ENCODE measurements around the gene TAL2. TPM values are rescaled to one million over a fixed set of nuclear protein-coding genes. Genes with fewer than 3 reads are reported as not detected.
A peak's percentile ranks its signal among the peaks of the same experiment; 100 is the strongest.

The TAL2 gene
- total RNA-seq, 1 experiment from 2014 or later: not detected

DNA sequence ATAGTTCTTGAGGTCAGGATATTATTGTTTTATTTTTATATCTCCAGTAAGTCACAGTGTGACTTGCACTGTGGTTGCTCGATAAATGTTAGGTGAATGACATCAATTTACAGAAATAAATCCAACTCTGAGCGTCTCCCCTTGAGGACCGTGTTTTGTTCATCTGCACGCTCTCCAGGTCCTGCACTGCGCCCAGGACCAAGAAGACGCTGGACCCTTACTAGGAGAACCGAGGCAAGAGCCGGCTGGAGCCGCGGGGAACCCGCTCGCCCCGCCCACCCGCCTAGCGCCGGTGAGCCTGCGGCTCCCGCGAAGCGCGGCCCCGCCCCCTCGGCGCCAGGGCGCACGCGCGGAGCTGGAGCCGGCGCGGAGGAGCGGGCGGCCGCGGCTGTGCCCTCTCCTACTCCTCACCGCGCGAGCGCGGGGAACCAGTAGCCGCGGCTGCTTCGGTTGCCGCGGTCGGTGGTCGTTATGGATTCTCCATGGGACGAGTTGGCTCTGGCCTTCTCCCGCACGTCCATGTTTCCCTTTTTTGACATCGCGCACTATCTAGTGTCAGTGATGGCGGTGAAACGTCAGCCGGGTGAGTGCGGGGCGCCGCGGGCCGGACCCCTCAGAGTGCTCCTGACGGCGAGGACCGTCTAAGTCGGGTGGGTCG lies 32.1 kb downstream of the TAL2 start, which contains the start of gene TMEM38B:
Gene TMEM38B, plus strand, starts transcription at position 352 of the 658 bp plus-strand sequence. Its CDS starts 120 bp downstream, at position 472.
- Histone ChIP-seq H3K36me3 (ENCODE audit: control insufficient read depth, insufficient read depth, low read length) (no peaks in the 10 kb centered on the region), H3K4me3 (ENCODE audit: low read depth in 2 of 2, low read length in 2 of 2) (peak within 1 kb of the TSS; percentile 70 to 85), H3K27ac (ENCODE audit: low read length) (peak within 1 kb of the TSS; percentile 77), H3K27me3 (ENCODE audit: control insufficient read depth, insufficient read depth, low read length) (0 out of 2 replicates have a peak, but pooled peaks cover 4% of the 10 kb centered on the region), H3K4me1 (ENCODE audit: control insufficient read depth, insufficient read depth, low read length) (peaks cover 17% of the 10 kb centered on the region), H3K9me3 (ENCODE audit: control insufficient read depth, insufficient read depth, low read depth, low read length) (no peaks in the 10 kb centered on the region)
- in situ Hi-C loops (cut with HindIII; ENCODE audit: low pct_unique_long_range_greater_than_20kb, low sequenced_read_pairs) (no loop called here), intact Hi-C loops (cut with micrococcal nuclease; ENCODE audit: unreplicated experiment) (loop anchor here (1.0 kb wide), 1 partner anchor 85 kb away; no protein-coding TSS in a partner anchor)
- TF ChIP-seq POLR2AphosphoS5 (IDR thresholded peaks at IDR 0.05; ENCODE audit: low read depth, low read length) (peak; percentile 44; the same call in 1 of the 2 replicates), TCF7L2 (IDR thresholded peaks at IDR 0.05; ENCODE audit: low read depth, low read length) (no peak), REST (IDR thresholded peaks at IDR 0.05; ENCODE audit: insufficient read depth in 1 of 2, low read depth in 2 of 2, low read length in 1 of 2) (no peak), SIN3A (IDR thresholded peaks at IDR 0.05; ENCODE audit: borderline replicate concordance, insufficient read depth, low read depth, low read length) (0 out of 2 replicates have a peak, but pooled peaks have one; percentile 39), CTCF (IDR thresholded peaks at IDR 0.05) (no peak)
- BruUV-seq (replicated peaks): no TSS peak
- POLR2A ChIA-PET: no interaction called here
- CTCF ChIA-PET: interaction anchor here (0.6 kb wide), 1 partner anchor 75 kb away, joined by 3 read pairs; no protein-coding TSS in a partner anchor
- DNase-seq (ENCODE audit: low read depth, low spot score): no peak
- peak; percentile 95 for ATAC-seq

- ChIA-PET POLR2A (no interaction called here), CTCF (no interaction called here)
- Histone ChIP-seq H3K4me1 (ENCODE audit: control insufficient read depth, insufficient read depth, low read length) (peaks cover 17% of the 10 kb centered on the region), H3K27me3 (ENCODE audit: control insufficient read depth, insufficient read depth, low read length) (0 out of 2 replicates have a peak, but pooled peaks cover 4% of the 10 kb centered on the region), H3K27ac (ENCODE audit: low read length) (peak overlapping the region; percentile 77), H3K9me3 (ENCODE audit: control insufficient read depth, insufficient read depth, low read depth, low read length) (no peaks in the 10 kb centered on the region), H3K4me3 (ENCODE audit: low read depth in 2 of 2, low read length in 2 of 2) (peak overlapping the region; percentile 70 to 85), H3K36me3 (ENCODE audit: control insufficient read depth, insufficient read depth, low read length) (no peaks in the 10 kb centered on the region)
- DNase-seq (ENCODE audit: low read depth, low spot score) (peak; percentile 43), ATAC-seq (peak; percentile 90)
- TF ChIP-seq REST (IDR thresholded peaks at IDR 0.05; ENCODE audit: insufficient read depth in 1 of 2, low read depth in 2 of 2, low read length in 1 of 2): no peak
- TF ChIP-seq CTCF (IDR thresholded peaks at IDR 0.05): no peak
- TF ChIP-seq POLR2AphosphoS5 (IDR thresholded peaks at IDR 0.05; ENCODE audit: low read depth, low read length): no peak
- no peak for TF ChIP-seq TCF7L2 (IDR thresholded peaks at IDR 0.05; ENCODE audit: low read depth, low read length)
- no peak for TF ChIP-seq SIN3A (IDR thresholded peaks at IDR 0.05; ENCODE audit: borderline replicate concordance, insufficient read depth, low read depth, low read length)
- in situ Hi-C loops (cut with HindIII; ENCODE audit: low pct_unique_long_range_greater_than_20kb, low sequenced_read_pairs) (no loop called here), intact Hi-C loops (cut with micrococcal nuclease; ENCODE audit: unreplicated experiment) (loop anchor here (1.0 kb wide), 1 partner anchor 86 kb away; no protein-coding TSS in a partner anchor)
- no TSS peak for BruUV-seq (replicated peaks)
Observed at GRCh38 chr9:105694848-105695581, 32.8 kb downstream of the TAL2 start.

All from Panc1 (cell line).